Endodermal cell (in vitro differentiated cells): Measurements from ENCODE around the gene FRY. TPM values are rescaled to one million over a fixed set of nuclear protein-coding genes. Genes with fewer than 3 reads are reported as not detected.

Experiments used
- DNase-seq: peaks from one replicate; pipeline ENCODE4 v3.0.0-alpha.2; 2017
- H3K27ac ChIP-seq: 2 replicates; pipeline ENCODE4 v1.5.1; 2013; ENCODE audit warnings: mild to moderate bottlenecking, low read depth, low read length, moderate library complexity
- H3K27me3 ChIP-seq: 2 replicates; pipeline ENCODE4 v1.6.1; 2013; ENCODE audit warnings: mild to moderate bottlenecking, low read length, moderate library complexity; ENCODE audit not compliant: insufficient read depth, control insufficient read depth, poor library complexity, severe bottlenecking
- H3K36me3 ChIP-seq: 2 replicates; pipeline ENCODE4 v1.7.0; 2013; ENCODE audit warnings: mild to moderate bottlenecking, low read length, moderate library complexity; ENCODE audit not compliant: control insufficient read depth, insufficient read depth
- H3K4me1 ChIP-seq: one replicate; pipeline ENCODE4 v1.7.0; 2013; ENCODE audit warnings: low read length; ENCODE audit not compliant: control insufficient read depth, insufficient read depth
- H3K4me3 ChIP-seq: 2 replicates; pipeline ENCODE4 v1.5.1; 2013; ENCODE audit warnings: mild to moderate bottlenecking, low read length, moderate library complexity
- H3K9ac ChIP-seq: 2 replicates; pipeline ENCODE4 v1.6.1; 2013; ENCODE audit warnings: mild to moderate bottlenecking, low read length, moderate library complexity; ENCODE audit not compliant: poor library complexity, severe bottlenecking; ENCODE audit errors: extremely low read depth
- H3K9me3 ChIP-seq: 2 replicates; pipeline ENCODE4 v1.6.1; 2013; ENCODE audit warnings: mild to moderate bottlenecking, low read length, moderate library complexity; ENCODE audit not compliant: control insufficient read depth
- H3K27ac Mint-ChIP-seq: 2 replicates; pipeline ENCODE4 v1.8.0; 2020; ENCODE audit warnings: mixed read lengths
- H3K27me3 Mint-ChIP-seq: 2 replicates; pipeline ENCODE4 v1.8.0; 2021; ENCODE audit warnings: mild to moderate bottlenecking, mixed read lengths; ENCODE audit not compliant: insufficient read depth
- H3K36me3 Mint-ChIP-seq: 2 replicates; pipeline ENCODE4 v1.8.0; 2020; ENCODE audit warnings: low read depth, mixed read lengths
- H3K4me1 Mint-ChIP-seq: 2 replicates; pipeline ENCODE4 v1.8.0; 2020; ENCODE audit warnings: mixed read lengths
- H3K4me3 Mint-ChIP-seq: 2 replicates; pipeline ENCODE4 v1.8.0; 2020; ENCODE audit warnings: mild to moderate bottlenecking, moderate library complexity, mixed read lengths
- H3K9me3 Mint-ChIP-seq: 2 replicates; pipeline ENCODE4 v1.8.0; 2020; ENCODE audit warnings: mild to moderate bottlenecking, mixed read lengths
- CTCF ChIP-seq: fragments of 200-600 bp; sonication (generic); conservative IDR thresholded peaks from 2 replicates; pipeline ENCODE4 v1.5.0; 2021; ENCODE audit warnings: antibody characterized with exemption, mild to moderate bottlenecking
- WGBS, 2 experiments: methylation state at CpG; one replicate each; pipeline versions ENCODE4 v1.1.5 to v1.1.7; 2013; ENCODE audit warnings: missing lambda C conversion rate in 2 of 2, mixed read lengths in 1 of 2; ENCODE audit not compliant: insufficient coverage in 1 of 2, insufficient read length in 1 of 2; 5-methylcytosine and 5-hydroxymethylcytosine counted together
- total RNA-seq, 2 donors: library from RNA; stranded (reverse); fragmentation: NEBNext Ultra II Directional in 1 of 2; extraction: Animal tissue kit (Norgen Biotek cat#: 25700) in 1 of 2; gene quantifications; 2 replicates in 1 of 2; 3 replicates in 1 of 2; pipeline ENCODE4 v1.2.1, GENCODE V29; 2021

Gene FRY
- total RNA-seq, 2 donors from 2014 or later: 20.1 to 30.8 TPM

DNA sequence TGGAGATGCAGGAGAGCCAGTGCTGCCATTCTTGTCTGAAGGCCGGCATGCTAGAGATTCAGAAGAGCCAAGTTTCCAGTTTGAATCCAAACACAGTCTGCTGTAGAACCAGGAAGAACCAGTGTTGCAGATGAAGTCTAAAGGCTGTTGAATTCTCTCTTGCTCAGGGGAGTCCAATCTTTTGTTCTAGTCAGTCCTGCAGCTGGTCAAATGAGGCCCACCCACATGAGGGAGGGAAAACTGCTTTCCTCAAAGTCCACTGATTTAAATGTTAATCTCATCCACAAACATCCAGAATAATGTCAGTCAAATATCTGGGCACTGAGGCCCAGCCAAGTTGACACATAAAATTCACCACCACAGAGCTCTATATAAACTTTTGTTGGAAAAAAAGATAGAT lies 136.6 kb downstream of the FRY start:
- H3K9ac ChIP-seq: no peak overlapping the region
- no peaks in the 10 kb centered on the region for H3K36me3 ChIP-seq
- no peak overlapping the region for H3K4me3 Mint-ChIP-seq
- peak overlapping the region; percentile 93 for H3K27ac Mint-ChIP-seq
- WGBS, 2 experiments: 75 to 89% methylated on average over 1 of the region's 1 CpG
- no peak for TF ChIP-seq CTCF
- H3K27me3 ChIP-seq: no peaks in the 10 kb centered on the region
- peaks cover 21% of the 10 kb centered on the region for H3K4me1 ChIP-seq
- H3K4me3 ChIP-seq: no peak overlapping the region
- H3K9me3 ChIP-seq: no peaks in the 10 kb centered on the region
- H3K27me3 Mint-ChIP-seq: no peaks in the 10 kb centered on the region
- H3K9me3 Mint-ChIP-seq: no peaks in the 10 kb centered on the region
- peaks cover 8% of the 10 kb centered on the region for H3K36me3 Mint-ChIP-seq
- H3K27ac ChIP-seq: no peak overlapping the region
- no peak for DNase-seq
- peaks cover 37% of the 10 kb centered on the region for H3K4me1 Mint-ChIP-seq

- H3K27ac ChIP-seq: no peak overlapping the region
- Mint-ChIP-seq H3K27ac (no peak overlapping the region), H3K4me1 (peaks cover 30% of the 10 kb centered on the region), H3K27me3 (no peaks in the 10 kb centered on the region), H3K36me3 (peaks cover 5% of the 10 kb centered on the region), H3K9me3 (no peaks in the 10 kb centered on the region), H3K4me3 (no peak overlapping the region)
- peaks cover 14% of the 10 kb centered on the region for H3K4me1 ChIP-seq
- H3K27me3 ChIP-seq: no peaks in the 10 kb centered on the region
- H3K9me3 ChIP-seq: no peaks in the 10 kb centered on the region
- H3K36me3 ChIP-seq: no peaks in the 10 kb centered on the region
- no peak overlapping the region for H3K4me3 ChIP-seq
- TF ChIP-seq CTCF: no peak
- H3K9ac ChIP-seq: no peak overlapping the region
- DNase-seq: no peak
- 96 to 100% methylated on average over 3 to 4 of the region's 4 CpGs for WGBS, 2 experiments
These were observed 139.3 kb downstream of the FRY start for GRCh38 chr13:32170841-32171240.

DNA sequence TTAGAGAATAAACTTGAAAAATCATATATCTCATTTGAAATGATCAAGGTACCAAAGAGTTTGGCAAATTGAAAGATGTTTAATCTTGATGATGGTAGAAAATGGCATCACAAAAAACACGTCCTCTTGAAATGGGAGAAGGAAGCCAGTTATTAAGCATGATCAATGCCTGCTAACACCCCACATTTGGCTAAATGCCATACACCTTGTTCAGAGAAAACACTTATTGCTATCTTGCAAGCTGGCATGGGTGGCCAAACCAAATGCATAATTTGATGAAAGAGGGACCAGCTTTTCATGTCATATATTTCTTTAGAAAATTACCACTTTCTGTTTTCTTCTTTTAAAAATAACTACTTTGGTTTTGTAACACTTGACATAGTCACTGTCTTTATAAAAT lies 142.3 kb downstream of the FRY start:
- Mint-ChIP-seq H3K9me3 (no peaks in the 10 kb centered on the region), H3K4me3 (no peak overlapping the region), H3K27me3 (no peaks in the 10 kb centered on the region), H3K27ac (no peak overlapping the region), H3K36me3 (peaks cover 5% of the 10 kb centered on the region), H3K4me1 (peaks cover 13% of the 10 kb centered on the region)
- Histone ChIP-seq H3K4me1 (peaks cover 5% of the 10 kb centered on the region), H3K9me3 (no peaks in the 10 kb centered on the region), H3K27ac (no peak overlapping the region), H3K4me3 (no peak overlapping the region), H3K27me3 (no peaks in the 10 kb centered on the region), H3K9ac (no peak overlapping the region), H3K36me3 (no peaks in the 10 kb centered on the region)
- TF ChIP-seq CTCF: no peak
- 100% methylated on average over 1 of the region's 1 CpG for WGBS, 2 experiments
- DNase-seq: no peak
